ENCODE results near the gene THBD.

- TF ChIP-seq CTCF (conservative IDR thresholded peaks at IDR 0.05; ENCODE audit: low read depth, low read length) (no peak), CHD1 (IDR thresholded peaks at IDR 0.05; ENCODE audit: low read depth, low read length) (no peak), SMC3 (IDR thresholded peaks at IDR 0.05; ENCODE audit: low read depth, low read length) (no peak), POLR2A (IDR thresholded peaks at IDR 0.05; ENCODE audit: low read depth, low read length) (no peak), RAD21 (IDR thresholded peaks at IDR 0.05; ENCODE audit: low read length) (no peak)
Observed at GRCh38 chr20:23084282-23084844, 34.9 kb upstream of the THBD start.
